ENCODE data around the gene CREB5.

DNA sequence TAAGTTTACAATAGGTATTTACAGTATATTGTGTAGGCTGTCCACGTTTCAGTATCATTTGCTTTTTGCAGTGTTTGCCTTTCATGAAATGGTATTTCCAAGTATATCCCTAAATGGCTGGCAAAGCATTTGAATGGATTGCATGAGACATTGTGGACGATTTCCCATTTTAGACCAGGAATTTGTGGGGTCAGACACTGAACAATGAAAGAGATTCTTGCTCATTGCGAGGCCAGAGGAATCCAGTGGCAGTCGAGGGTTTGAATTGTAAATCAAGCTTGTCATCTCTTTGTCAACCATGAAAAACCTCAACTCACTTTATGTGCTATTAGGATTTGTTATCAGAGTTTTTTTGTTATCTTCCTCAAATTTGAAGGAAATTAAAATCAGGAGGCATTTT lies 70.8 kb downstream of the CREB5 start:
- TF ChIP-seq EP300 (IDR thresholded peaks at IDR 0.05) (no peak), POLR2A (IDR thresholded peaks at IDR 0.05; ENCODE audit: low read depth) (no peak), POLR2AphosphoS5 (IDR thresholded peaks at IDR 0.05) (no peak)
- TF ChIP-seq, protein P1, sequence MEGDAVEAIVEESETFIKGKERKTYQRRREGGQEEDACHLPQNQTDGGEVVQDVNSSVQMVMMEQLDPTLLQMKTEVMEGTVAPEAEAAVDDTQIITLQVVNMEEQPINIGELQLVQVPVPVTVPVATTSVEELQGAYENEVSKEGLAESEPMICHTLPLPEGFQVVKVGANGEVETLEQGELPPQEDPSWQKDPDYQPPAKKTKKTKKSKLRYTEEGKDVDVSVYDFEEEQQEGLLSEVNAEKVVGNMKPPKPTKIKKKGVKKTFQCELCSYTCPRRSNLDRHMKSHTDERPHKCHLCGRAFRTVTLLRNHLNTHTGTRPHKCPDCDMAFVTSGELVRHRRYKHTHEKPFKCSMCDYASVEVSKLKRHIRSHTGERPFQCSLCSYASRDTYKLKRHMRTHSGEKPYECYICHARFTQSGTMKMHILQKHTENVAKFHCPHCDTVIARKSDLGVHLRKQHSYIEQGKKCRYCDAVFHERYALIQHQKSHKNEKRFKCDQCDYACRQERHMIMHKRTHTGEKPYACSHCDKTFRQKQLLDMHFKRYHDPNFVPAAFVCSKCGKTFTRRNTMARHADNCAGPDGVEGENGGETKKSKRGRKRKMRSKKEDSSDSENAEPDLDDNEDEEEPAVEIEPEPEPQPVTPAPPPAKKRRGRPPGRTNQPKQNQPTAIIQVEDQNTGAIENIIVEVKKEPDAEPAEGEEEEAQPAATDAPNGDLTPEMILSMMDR (IDR thresholded peaks at IDR 0.05): no peak

All from esophagus muscularis mucosa (tissue), 4 donors.